Neuronal stem cell (in vitro differentiated cells): Measurements from ENCODE around the gene SNX22.

Experiments
- DNase-seq: peaks from one replicate; pipeline ENCODE4 v3.0.0-alpha.2; 2013; ENCODE audit warnings: low spot score
- H2AFZ ChIP-seq: one replicate; pipeline ENCODE4 v1.6.1; 2013; ENCODE audit warnings: mild to moderate bottlenecking, low read length, inconsistent platforms
- H2AK5ac ChIP-seq: 2 replicates; pipeline ENCODE4 v1.6.1; 2013; ENCODE audit warnings: low read depth, mild to moderate bottlenecking, inconsistent platforms, low read length, moderate library complexity, mixed read lengths
- H2BK120ac ChIP-seq: 2 replicates; pipeline ENCODE4 v1.6.1; 2013; ENCODE audit warnings: low read depth, mild to moderate bottlenecking, inconsistent platforms, low read length, moderate library complexity, mixed read lengths
- H2BK12ac ChIP-seq: one replicate; pipeline ENCODE4 v1.6.1; 2013; ENCODE audit warnings: low read length, inconsistent platforms
- H2BK15ac ChIP-seq: 2 replicates; pipeline ENCODE4 v1.6.1; 2013; ENCODE audit warnings: mild to moderate bottlenecking, low read length, inconsistent platforms, mixed read lengths
- H2BK5ac ChIP-seq: one replicate; pipeline ENCODE4 v1.6.1; 2013; ENCODE audit warnings: inconsistent platforms, mild to moderate bottlenecking, low read length, moderate library complexity
- H3K14ac ChIP-seq: one replicate; pipeline ENCODE4 v1.6.1; 2013; ENCODE audit warnings: low read length, inconsistent platforms
- H3K18ac ChIP-seq: 2 replicates; pipeline ENCODE4 v1.6.1; 2013; ENCODE audit warnings: low read length, inconsistent platforms
- H3K23ac ChIP-seq: 2 replicates; pipeline ENCODE4 v1.6.1; 2013; ENCODE audit warnings: low read depth, mild to moderate bottlenecking, mixed read lengths, low read length, inconsistent platforms; ENCODE audit not compliant: poor library complexity
- H3K27ac ChIP-seq: replicated peaks from 3 replicates; pipeline ENCODE4 v1.5.1; 2013; ENCODE audit warnings: low read length, inconsistent platforms
- H3K27me3 ChIP-seq, 3 experiments: 2 replicates each; pipeline ENCODE4 v1.6.1; 2013; ENCODE audit warnings: low read length in 3 of 3, mild to moderate bottlenecking in 2 of 3, inconsistent platforms in 1 of 3, low read depth in 1 of 3, mixed read lengths in 1 of 3, moderate library complexity in 1 of 3; ENCODE audit not compliant: control insufficient read depth in 3 of 3, insufficient read depth in 3 of 3
- H3K36me3 ChIP-seq, 2 donors: replicated peaks in 1 of 2; 2 replicates each; pipeline ENCODE4 v1.6.1; 2013; ENCODE audit warnings: low read length in 2 of 2; ENCODE audit not compliant: control insufficient read depth in 2 of 2, insufficient read depth in 2 of 2
- H3K4ac ChIP-seq: 2 replicates; pipeline ENCODE4 v1.6.1; 2013; ENCODE audit warnings: inconsistent platforms, mild to moderate bottlenecking, low read length, moderate library complexity
- H3K4me1 ChIP-seq, 2 donors: 1 replicate in 1 of 2; 2 replicates in 1 of 2; pipeline ENCODE4 v1.6.1; 2013; ENCODE audit warnings: low read length in 2 of 2, low read depth in 1 of 2; ENCODE audit not compliant: control insufficient read depth in 2 of 2, insufficient read depth in 1 of 2
- H3K4me2 ChIP-seq: one replicate; pipeline ENCODE4 v1.6.1; 2013; ENCODE audit warnings: mild to moderate bottlenecking, low read length, inconsistent platforms; ENCODE audit not compliant: insufficient read depth, poor library complexity, severe bottlenecking
- H3K4me3 ChIP-seq, 2 donors: 2 replicates each; pipeline ENCODE4 v1.5.1; 2013; ENCODE audit warnings: low read length in 2 of 2, mild to moderate bottlenecking in 2 of 2, inconsistent platforms in 1 of 2, moderate library complexity in 1 of 2
- H3K79me1 ChIP-seq: one replicate; pipeline ENCODE4 v1.6.1; 2013; ENCODE audit warnings: low read depth, mild to moderate bottlenecking, inconsistent platforms, low read length, moderate library complexity
- H3K9ac ChIP-seq: one replicate; pipeline ENCODE4 v1.6.1; 2013; ENCODE audit warnings: mild to moderate bottlenecking, low read depth, low read length, inconsistent platforms; ENCODE audit not compliant: poor library complexity
- H3K9me3 ChIP-seq, 2 donors: replicated peaks in 1 of 2; 2 replicates each; pipeline versions ENCODE3 to v1.6.1; 2013; ENCODE audit warnings: low read length in 2 of 2, mild to moderate bottlenecking in 2 of 2, inconsistent platforms in 1 of 2, low read depth in 1 of 2, mixed read lengths in 1 of 2, moderate library complexity in 1 of 2; ENCODE audit not compliant: control insufficient read depth in 2 of 2, insufficient read depth in 1 of 2
- H4K8ac ChIP-seq: one replicate; pipeline ENCODE4 v1.6.1; 2013; ENCODE audit warnings: low read depth, mild to moderate bottlenecking, inconsistent platforms, low read length, moderate library complexity
- H4K91ac ChIP-seq: one replicate; pipeline ENCODE4 v1.6.1; 2013; ENCODE audit warnings: low read length, low read depth, mild to moderate bottlenecking, inconsistent platforms; ENCODE audit not compliant: poor library complexity
- WGBS, 2 donors: extraction: QIAGEN DNeasy Blood & Tissue Kit; methylation state at CpG; one replicate each; pipeline ENCODE4 v1.1.7; 2013; ENCODE audit warnings: missing lambda C conversion rate in 2 of 2, mixed read lengths in 1 of 2; ENCODE audit not compliant: insufficient read length in 2 of 2, insufficient replicate concordance in 1 of 2; ENCODE audit errors: extremely low coverage in 2 of 2; 5-methylcytosine and 5-hydroxymethylcytosine counted together

The SNX22 gene

GRCh38 chr15:64146041-64146440 lies 5.5 kb upstream of the SNX22 start:
- H3K79me1 ChIP-seq: no peaks in the 10 kb centered on the region
- WGBS, 2 donors: no CpG with 5 or more reads among the region's 6 CpGs
- no peak overlapping the region for H2BK12ac ChIP-seq
- no peak overlapping the region for H4K91ac ChIP-seq
- no peak overlapping the region for H2BK15ac ChIP-seq
- H2BK5ac ChIP-seq: no peak overlapping the region
- H3K4me3 ChIP-seq: peak overlapping the region in 1 of 2 donors; percentile 52
- no peak overlapping the region for H2AK5ac ChIP-seq
- no peak for DNase-seq
- H3K18ac ChIP-seq: peak overlapping the region; percentile 16
- H3K23ac ChIP-seq: peak overlapping the region; percentile 80
- H3K4me1 ChIP-seq: peaks cover 0 to 9% of the 10 kb centered on the region in 2 donors
- no peak overlapping the region for H3K9ac ChIP-seq
- no peak overlapping the region for H3K27ac ChIP-seq
- H3K4ac ChIP-seq: no peak overlapping the region
- peaks cover 0 to 2% (median 0%) of the 10 kb centered on the region in 3 experiments for H3K27me3 ChIP-seq
- no peak overlapping the region for H2BK120ac ChIP-seq
- H4K8ac ChIP-seq: peak overlapping the region; percentile 49
- H3K36me3 ChIP-seq: peaks cover 10 to 47% of the 10 kb centered on the region in 2 donors
- H2AFZ ChIP-seq: no peak overlapping the region
- no peak overlapping the region for H3K14ac ChIP-seq
- no peaks in the 10 kb centered on the region for H3K9me3 ChIP-seq
- H3K4me2 ChIP-seq: no peak overlapping the region

- peaks cover 0 to 10% of the 10 kb centered on the region in 2 donors for H3K4me1 ChIP-seq
- H3K79me1 ChIP-seq: no peaks in the 10 kb centered on the region
- peaks cover 0 to 2% (median 0%) of the 10 kb centered on the region in 3 experiments for H3K27me3 ChIP-seq
- no peak for DNase-seq
- H2BK120ac ChIP-seq: no peak overlapping the region
- H2AFZ ChIP-seq: no peak overlapping the region
- H3K23ac ChIP-seq: no peak overlapping the region
- no peak overlapping the region for H3K9ac ChIP-seq
- no peak overlapping the region for H2AK5ac ChIP-seq
- H3K4me2 ChIP-seq: no peak overlapping the region
- WGBS, 2 donors: no CpG with 5 or more reads among the region's 3 CpGs
- H3K9me3 ChIP-seq: no peaks in the 10 kb centered on the region
- no peak overlapping the region for H3K4ac ChIP-seq
- H3K27ac ChIP-seq: peak overlapping the region; percentile 10
- peaks cover 10 to 42% of the 10 kb centered on the region in 2 donors for H3K36me3 ChIP-seq
- no peak overlapping the region for H2BK15ac ChIP-seq
- no peak overlapping the region for H2BK5ac ChIP-seq
- H3K14ac ChIP-seq: no peak overlapping the region
- no peak overlapping the region for H3K4me3 ChIP-seq
- no peak overlapping the region for H4K8ac ChIP-seq
- H3K18ac ChIP-seq: no peak overlapping the region
- H2BK12ac ChIP-seq: no peak overlapping the region
- no peak overlapping the region for H4K91ac ChIP-seq
Observed at GRCh38 chr15:64146520-64146884, 5.0 kb upstream of the SNX22 start.

- Histone ChIP-seq H4K91ac (no peak overlapping the region), H3K27me3 (peaks cover 4 to 5% (median 5%) of the 10 kb centered on the region in 3 experiments), H3K4ac (no peak overlapping the region), H2AFZ (no peak overlapping the region), H3K4me1 (peaks cover 0 to 10% of the 10 kb centered on the region in 2 donors), H2BK120ac (no peak overlapping the region), H4K8ac (peak overlapping the region; percentile 29), H3K18ac (peak overlapping the region; percentile 78), H3K79me1 (no peaks in the 10 kb centered on the region), H2AK5ac (no peak overlapping the region), H3K9me3 (peaks cover 0 to 2% of the 10 kb centered on the region in 2 donors), H3K4me3 (no peak overlapping the region), H3K9ac (no peak overlapping the region), H2BK5ac (peak overlapping the region; percentile 48), H3K36me3 (peaks cover 9 to 38% of the 10 kb centered on the region in 2 donors), H3K27ac (peak overlapping the region; percentile 28), H2BK12ac (no peak overlapping the region), H3K4me2 (no peak overlapping the region), H3K23ac (no peak overlapping the region), H2BK15ac (no peak overlapping the region), H3K14ac (peak overlapping the region; percentile 87)
- DNase-seq: no peak
- WGBS, 2 donors: no CpG with 5 or more reads among the region's 26 CpGs
Observed at GRCh38 chr15:64146885-64147681, 4.4 kb upstream of the SNX22 start.

- Histone ChIP-seq H2BK12ac (no peak overlapping the region), H3K27ac (no peak overlapping the region), H3K4me3 (no peak overlapping the region), H4K8ac (no peak overlapping the region), H3K18ac (no peak overlapping the region), H3K4me1 (peaks cover 1 to 17% of the 10 kb centered on the region in 2 donors), H3K9me3 (peaks cover 0 to 2% of the 10 kb centered on the region in 2 donors), H3K36me3 (peaks cover 9 to 28% of the 10 kb centered on the region in 2 donors), H3K27me3 (peaks cover 11 to 16% (median 14%) of the 10 kb centered on the region in 3 experiments), H3K79me1 (no peaks in the 10 kb centered on the region), H4K91ac (no peak overlapping the region), H3K9ac (no peak overlapping the region), H2AK5ac (no peak overlapping the region), H3K23ac (no peak overlapping the region), H3K14ac (no peak overlapping the region), H2AFZ (no peak overlapping the region), H3K4me2 (no peak overlapping the region), H3K4ac (no peak overlapping the region), H2BK5ac (no peak overlapping the region), H2BK15ac (no peak overlapping the region), H2BK120ac (no peak overlapping the region)
- DNase-seq: no peak
- WGBS, 2 donors: no CpG with 5 or more reads among the region's 7 CpGs
Observed at GRCh38 chr15:64148168-64148567, 3.4 kb upstream of the SNX22 start.
